Psoas muscle (tissue), 8 donors: ENCODE data around the gene CRYBB3. TPM values are rescaled to one million over a fixed set of nuclear protein-coding genes. Genes with fewer than 3 reads are reported as not detected.

Source experiments
- ATAC-seq, 4 donors: fragments of 200-7000 bp; cut with Tn5 transposase; one replicate each; pipeline ENCODE4 v1.9.1; 2020; ENCODE audit warnings: moderate library complexity in 3 of 4, mild to moderate bottlenecking in 2 of 4
- DNase-seq, 2 donors: peaks; one replicate each; pipeline ENCODE4 v3.0.0-alpha.2; 2020
- H3K27ac ChIP-seq: fragments of 200-600 bp; one replicate; pipeline ENCODE4 v1.8.0; 2022
- H3K27me3 ChIP-seq, 3 donors: fragments of 200-600 bp in 1 of 3; one replicate each; pipeline versions ENCODE4 v1.6.1 to v1.8.0; 2013 to 2022; ENCODE audit warnings: low read length in 2 of 3, mild to moderate bottlenecking in 2 of 3, moderate library complexity in 1 of 3; ENCODE audit not compliant: insufficient read depth in 3 of 3
- H3K36me3 ChIP-seq, 2 donors: fragments of 200-600 bp in 1 of 2; one replicate each; pipeline versions ENCODE4 v1.6.1 to v1.8.0; 2013 to 2022; ENCODE audit warnings: low read depth in 1 of 2, mild to moderate bottlenecking in 1 of 2, moderate library complexity in 1 of 2; ENCODE audit not compliant: insufficient read depth in 1 of 2
- H3K4me1 ChIP-seq: fragments of 200-600 bp; one replicate; pipeline ENCODE4 v1.8.0; 2022
- H3K4me3 ChIP-seq: fragments of 200-600 bp; one replicate; pipeline ENCODE4 v1.8.0; 2022; ENCODE audit warnings: mild to moderate bottlenecking
- H3K9me3 ChIP-seq: fragments of 200-600 bp; one replicate; pipeline ENCODE4 v1.8.0; 2022
- CTCF ChIP-seq: fragments of 200-600 bp; IDR thresholded peaks from one replicate; pipeline ENCODE4 v1.8.0; 2022; ENCODE audit warnings: antibody characterized with exemption
- WGBS, 3 donors: extraction: QIAGEN DNeasy Blood & Tissue Kit; methylation state at CpG; one replicate each; pipeline versions ENCODE4 v1.1.6 to v1.1.7; 2013; 5-methylcytosine and 5-hydroxymethylcytosine counted together
- intact Hi-C, 2 donors: fragments of 100-400 bp; cut with DNase I; formaldehyde crosslinking; loops; one replicate each; pipeline versions ENCODE4 v1.11.0 to v1.14.2; 2022
- polyA plus RNA-seq, 3 donors: library from polyadenylated mRNA; stranded (reverse); fragments of 200-250 nt; gene quantifications; one replicate each; pipeline ENCODE4 v1.2.3, GENCODE V29; 2013
- total RNA-seq, 4 donors: library from RNA; stranded (reverse); fragmentation: NEBNext Ultra II Directional in 2 of 4; extraction: Animal tissue kit (Norgen Biotek cat#: 25700) in 2 of 4; gene quantifications; one replicate each; pipeline versions ENCODE4 v1.2.1 to v1.2.4, GENCODE V29; 2021 to 2023
- donor health status: healthy with polysubstance abuse.
- donor health status: DM: no; HTN: no; CAD: no; lungs with moderate emphysema.
- donor health status: Bipolar disorder and iron deficiency.
- donor health status: healthy.
- donor health status: DM: yes; HTN: yes; CAD: no.
- donor health status: DM: no; HTN: no; CAD: no.
- donor health status: DM: no; HTN: no; CAD: no.
- donor health status: DM: yes; HTN: yes; CAD: no.

Gene CRYBB3
- total and polyA plus RNA-seq, 7 donors = 0.07 to 0.68 (median 0.30) TPM; not detected in 3

GRCh38 chr22:25183949-25184619 is 15.6 kb upstream of the CRYBB3 start:
- WGBS, 3 donors = 91 to 93% (median 92%) methylated on average over 12 of the region's 12 CpGs
- Histone ChIP-seq H3K4me3 (no peak overlapping the region), H3K4me1 (no peaks in the 10 kb centered on the region), H3K27ac (no peak overlapping the region), H3K27me3 (peaks cover 0 to 2% (median 0%) of the 10 kb centered on the region in 3 donors), H3K36me3 (peaks cover 0 to 75% of the 10 kb centered on the region in 2 donors), H3K9me3 (no peaks in the 10 kb centered on the region)
- intact Hi-C loops = no loop called here
- no peak for ATAC-seq
- TF ChIP-seq CTCF = no peak
- DNase-seq = no peak

- Histone ChIP-seq H3K36me3 (peaks cover 0 to 76% of the 10 kb centered on the region in 2 donors), H3K4me1 (no peaks in the 10 kb centered on the region), H3K4me3 (no peak overlapping the region), H3K9me3 (no peaks in the 10 kb centered on the region), H3K27ac (no peak overlapping the region), H3K27me3 (peaks cover 0 to 2% (median 0%) of the 10 kb centered on the region in 3 donors)
- ATAC-seq (no peak), DNase-seq (no peak)
- TF ChIP-seq CTCF = no peak
- intact Hi-C loops = no loop called here
- WGBS, 3 donors = 82 to 93% (median 82%) methylated on average over 3 of the region's 3 CpGs
Measured at GRCh38 chr22:25186140-25186539, 13.5 kb upstream of the CRYBB3 start.

GRCh38 chr22:25187469-25187868 is 12.2 kb upstream of the CRYBB3 start:
- H3K27ac ChIP-seq = no peak overlapping the region
- no peaks in the 10 kb centered on the region for H3K4me1 ChIP-seq
- TF ChIP-seq CTCF = no peak
- ATAC-seq (no peak), DNase-seq (no peak)
- H3K9me3 ChIP-seq = no peaks in the 10 kb centered on the region
- H3K36me3 ChIP-seq = peaks cover 0 to 83% of the 10 kb centered on the region in 2 donors
- no peak overlapping the region for H3K4me3 ChIP-seq
- H3K27me3 ChIP-seq = no peaks in the 10 kb centered on the region
- 83 to 88% (median 84%) methylated on average over 6 of the region's 6 CpGs for WGBS, 3 donors
- intact Hi-C loops = no loop called here

- ATAC-seq (no peak), DNase-seq (no peak)
- TF ChIP-seq CTCF = no peak
Measured at GRCh38 chr22:25192406-25192805, 7.3 kb upstream of the CRYBB3 start.

GRCh38 chr22:25193130-25193529 is 6.5 kb upstream of the CRYBB3 start:
- no peaks in the 10 kb centered on the region for H3K4me1 ChIP-seq
- 62 to 90% (median 65%) methylated on average over 4 of the region's 4 CpGs for WGBS, 3 donors
- no peaks in the 10 kb centered on the region for H3K27me3 ChIP-seq
- H3K9me3 ChIP-seq = no peaks in the 10 kb centered on the region
- DNase-seq = no peak
- H3K27ac ChIP-seq = no peak overlapping the region
- intact Hi-C loops = no loop called here
- no peak overlapping the region for H3K4me3 ChIP-seq
- peaks cover 2 to 95% of the 10 kb centered on the region in 2 donors for H3K36me3 ChIP-seq
- TF ChIP-seq CTCF = no peak
- ATAC-seq = no peak

More at GRCh38 chr22:25192406-25192805, 7.3 kb upstream of the CRYBB3 start:
- 80 to 87% (median 81%) methylated on average over 12 of the region's 12 CpGs for WGBS, 3 donors
- Histone ChIP-seq H3K4me3 (no peak overlapping the region), H3K27ac (no peak overlapping the region), H3K36me3 (peaks cover 2 to 88% of the 10 kb centered on the region in 2 donors), H3K27me3 (no peaks in the 10 kb centered on the region), H3K9me3 (no peaks in the 10 kb centered on the region), H3K4me1 (no peaks in the 10 kb centered on the region)
- intact Hi-C loops = no loop called here
